Gastroesophageal sphincter (tissue), 4 donors: ENCODE results near the gene KRT6A. TPM values are rescaled to one million over a fixed set of nuclear protein-coding genes. Genes with fewer than 3 reads are reported as not detected.

Source experiments
- ATAC-seq: fragments of 150-250 bp; one replicate; pipeline ENCODE4 v1.9.1; 2016; ENCODE audit warnings: mild to moderate bottlenecking, moderate library complexity
- H3K27ac ChIP-seq, 4 donors: fragments of 200-600 bp; sonication (generic) in 3 of 4; 1 replicate in 3 of 4; 2 replicates in 1 of 4; pipeline ENCODE4 v1.5.1; 2016 to 2019
- H3K27me3 ChIP-seq: fragments of 200-600 bp; sonication (generic); one replicate; pipeline ENCODE4 v1.5.1; 2019
- H3K36me3 ChIP-seq, 2 donors: fragments of 200-600 bp; sonication (generic); one replicate each; pipeline ENCODE4 v1.5.1; 2019; ENCODE audit warnings: control low read depth in 1 of 2
- H3K4me1 ChIP-seq, 3 donors: fragments of 200-600 bp; sonication (generic); 1 replicate in 2 of 3; 2 replicates in 1 of 3; pipeline ENCODE4 v1.5.1; 2016 to 2019; ENCODE audit warnings: control low read depth in 2 of 3
- H3K4me3 ChIP-seq, 2 donors: fragments of 200-600 bp; sonication (generic); one replicate each; pipeline ENCODE4 v1.5.1; 2019; ENCODE audit warnings: mild to moderate bottlenecking in 1 of 2, moderate library complexity in 1 of 2
- H3K9me3 ChIP-seq, 3 donors: fragments of 200-600 bp; sonication (generic); one replicate each; pipeline ENCODE4 v1.5.1; 2017 to 2019; ENCODE audit warnings: control low read depth in 2 of 3
- CTCF ChIP-seq, 4 experiments: fragments of 200-600 bp in 2 of 4; fragments of 450-650 bp in 2 of 4; sonication (generic) in 1 of 4; IDR thresholded peaks; one replicate each; pipeline ENCODE4 v1.5.1; 2017 to 2019; ENCODE audit warnings: antibody characterized with exemption in 4 of 4, mild to moderate bottlenecking in 2 of 4, moderate library complexity in 2 of 4
- EP300 ChIP-seq: sonication (generic); formaldehyde crosslinking; IDR thresholded peaks from one replicate; pipeline ENCODE4 v1.6.1; 2017; ENCODE audit warnings: antibody characterized with exemption, mild to moderate bottlenecking
- POLR2A ChIP-seq, 2 donors: fragments of 450-650 bp; IDR thresholded peaks; one replicate each; pipeline ENCODE4 v1.6.1; 2017; ENCODE audit warnings: antibody characterized with exemption in 2 of 2, mild to moderate bottlenecking in 2 of 2, moderate library complexity in 1 of 2
- POLR2AphosphoS5 ChIP-seq: sonication (generic); formaldehyde crosslinking; IDR thresholded peaks from one replicate; pipeline ENCODE4 v1.6.1; 2017; ENCODE audit warnings: antibody characterized with exemption
- WGBS, 2 donors: methylation state at CpG; one replicate each; pipeline ENCODE4 v1.1.5; 2018; ENCODE audit warnings: low coverage in 1 of 2; 5-methylcytosine and 5-hydroxymethylcytosine counted together
- total RNA-seq, 4 donors: library from RNA; depleted of rRNA; stranded (reverse); fragments of >200 nt; gene quantifications; one replicate each; pipeline ENCODE4 v1.1.0, GENCODE V29; 2016

KRT6A gene
- total RNA-seq, 4 donors from 2014 or later = 2.7 to 713 (median 61.8) TPM

- Histone ChIP-seq H3K27me3 (peaks cover 11% of the 10 kb centered on the region), H3K9me3 (no peaks in the 10 kb centered on the region), H3K36me3 (no peaks in the 10 kb centered on the region), H3K4me1 (no peaks in the 10 kb centered on the region), H3K4me3 (no peak overlapping the region), H3K27ac (no peak overlapping the region)
- 100% methylated on average over 1 of the region's 3 CpGs for WGBS, 2 donors
- no peak for ATAC-seq
- TF ChIP-seq POLR2A (IDR thresholded peaks at IDR 0.05) (no peak), EP300 (no peak), CTCF (IDR thresholded peaks at IDR 0.05) (no peak), POLR2AphosphoS5 (no peak)
These were observed 26.3 kb upstream of the KRT6A start for GRCh38 chr12:52519387-52519703.

- 79% methylated on average over 5 of the region's 8 CpGs; no CpG with 5 or more reads in 1 of the 2 donors for WGBS, 2 donors
- TF ChIP-seq POLR2A (IDR thresholded peaks at IDR 0.05) (no peak), CTCF (IDR thresholded peaks at IDR 0.05) (no peak), POLR2AphosphoS5 (no peak), EP300 (no peak)
- peaks cover 11% of the 10 kb centered on the region for H3K27me3 ChIP-seq
- H3K36me3 ChIP-seq = no peaks in the 10 kb centered on the region
- no peaks in the 10 kb centered on the region for H3K9me3 ChIP-seq
- no peak overlapping the region for H3K27ac ChIP-seq
- no peak for ATAC-seq
- no peak overlapping the region for H3K4me3 ChIP-seq
- no peaks in the 10 kb centered on the region for H3K4me1 ChIP-seq
These were observed 25.7 kb upstream of the KRT6A start for GRCh38 chr12:52518574-52519386.

GRCh38 chr12:52517888-52518287 lies 24.8 kb upstream of the KRT6A start:
- no peaks in the 10 kb centered on the region for H3K9me3 ChIP-seq
- 80 to 93% methylated on average over 3 to 5 of the region's 5 CpGs for WGBS, 2 donors
- TF ChIP-seq EP300 (no peak), POLR2A (IDR thresholded peaks at IDR 0.05) (no peak), CTCF (IDR thresholded peaks at IDR 0.05) (no peak), POLR2AphosphoS5 (no peak)
- H3K4me3 ChIP-seq = no peak overlapping the region
- ATAC-seq = no peak
- no peaks in the 10 kb centered on the region for H3K4me1 ChIP-seq
- H3K27ac ChIP-seq = no peak overlapping the region
- no peaks in the 10 kb centered on the region for H3K36me3 ChIP-seq
- peaks cover 11% of the 10 kb centered on the region for H3K27me3 ChIP-seq

- Histone ChIP-seq H3K9me3 (no peaks in the 10 kb centered on the region), H3K4me1 (no peaks in the 10 kb centered on the region), H3K36me3 (no peaks in the 10 kb centered on the region), H3K4me3 (no peak overlapping the region), H3K27me3 (peaks cover 11% of the 10 kb centered on the region), H3K27ac (no peak overlapping the region)
- 73 to 92% methylated on average over 6 to 11 of the region's 14 CpGs for WGBS, 2 donors
- ATAC-seq = no peak
- no peak for TF ChIP-seq POLR2AphosphoS5
- no peak for TF ChIP-seq CTCF (IDR thresholded peaks at IDR 0.05)
- no peak for TF ChIP-seq EP300
- TF ChIP-seq POLR2A (IDR thresholded peaks at IDR 0.05) = no peak
These were observed 24.2 kb upstream of the KRT6A start for GRCh38 chr12:52517005-52517835.
